Measurements from ENCODE around the gene STT3B.
A peak's percentile ranks its signal among the peaks of the same experiment; 100 is the strongest.
"Not testable (repeated sequence)": the region's sequence is repeated elsewhere in the genome, so short reads cannot be mapped to it uniquely, and the experiment has no call there.

Gene STT3B

GRCh38 chr3:31502803-31503221, 29.9 kb upstream of the STT3B start:
- no peak for TF ChIP-seq CTCF (IDR thresholded peaks at IDR 0.05; ENCODE audit: insufficient read depth, low read length, poor library complexity, severe bottlenecking)
- H3K27me3 ChIP-seq (replicated peaks; ENCODE audit: control insufficient read depth, insufficient read depth, low read length) = no peaks in the 10 kb centered on the region
- H3K4me3 ChIP-seq (replicated peaks; ENCODE audit: low read depth, low read length) = no peak overlapping the region
- H3K36me3 ChIP-seq (ENCODE audit: control insufficient read depth, insufficient read depth, low read length) = no peaks in the 10 kb centered on the region
- DNase-seq (ENCODE audit: extremely low read depth, insufficient read length) = peak; percentile 26

- Histone ChIP-seq H3K27me3 (replicated peaks; ENCODE audit: control insufficient read depth, insufficient read depth, low read length) (no peaks in the 10 kb centered on the region; the same call in 1 of the 2 replicates), H3K36me3 (ENCODE audit: control insufficient read depth, insufficient read depth, low read length) (no peaks in the 10 kb centered on the region), H3K4me3 (replicated peaks; ENCODE audit: low read depth, low read length) (no peak overlapping the region)
- DNase-seq (ENCODE audit: extremely low read depth, insufficient read length) = no peak
- TF ChIP-seq CTCF (IDR thresholded peaks at IDR 0.05; ENCODE audit: insufficient read depth, low read length, poor library complexity, severe bottlenecking) = no peak
Observed at GRCh38 chr3:31503456-31503855, 29.3 kb upstream of the STT3B start.

- H3K27me3 ChIP-seq (replicated peaks; ENCODE audit: control insufficient read depth, insufficient read depth, low read length) = no peaks in the 10 kb centered on the region; the same call in 1 of the 2 replicates
- no peak for TF ChIP-seq CTCF (IDR thresholded peaks at IDR 0.05; ENCODE audit: insufficient read depth, low read length, poor library complexity, severe bottlenecking)
- H3K4me3 ChIP-seq (replicated peaks; ENCODE audit: low read depth, low read length) = no peak overlapping the region
- no peak for DNase-seq (ENCODE audit: extremely low read depth, insufficient read length)
- H3K36me3 ChIP-seq (ENCODE audit: control insufficient read depth, insufficient read depth, low read length) = no peaks in the 10 kb centered on the region
Observed at GRCh38 chr3:31504230-31504629, 28.5 kb upstream of the STT3B start.

GRCh38 chr3:31505371-31506048, 27.2 kb upstream of the STT3B start:
- no peak for DNase-seq (ENCODE audit: extremely low read depth, insufficient read length)
- Histone ChIP-seq H3K36me3 (ENCODE audit: control insufficient read depth, insufficient read depth, low read length) (no peaks in the 10 kb centered on the region), H3K27me3 (replicated peaks; ENCODE audit: control insufficient read depth, insufficient read depth, low read length) (no peaks in the 10 kb centered on the region; the same call in 1 of the 2 replicates), H3K4me3 (replicated peaks; ENCODE audit: low read depth, low read length) (no peak overlapping the region)
- TF ChIP-seq CTCF (IDR thresholded peaks at IDR 0.05; ENCODE audit: insufficient read depth, low read length, poor library complexity, severe bottlenecking) = no peak

GRCh38 chr3:31506515-31506914, 26.2 kb upstream of the STT3B start:
- H3K36me3 ChIP-seq (ENCODE audit: control insufficient read depth, insufficient read depth, low read length); DNase-seq (ENCODE audit: extremely low read depth, insufficient read length): not testable (repeated sequence)

GRCh38 chr3:31508452-31509146, 24.1 kb upstream of the STT3B start:
- no peaks in the 10 kb centered on the region for H3K36me3 ChIP-seq (ENCODE audit: control insufficient read depth, insufficient read depth, low read length)
- TF ChIP-seq CTCF (IDR thresholded peaks at IDR 0.05; ENCODE audit: insufficient read depth, low read length, poor library complexity, severe bottlenecking) = no peak
- no peaks in the 10 kb centered on the region; the same call in 1 of the 2 replicates for H3K27me3 ChIP-seq (replicated peaks; ENCODE audit: control insufficient read depth, insufficient read depth, low read length)
- no peak for DNase-seq (ENCODE audit: extremely low read depth, insufficient read length)
- no peak overlapping the region for H3K4me3 ChIP-seq (replicated peaks; ENCODE audit: low read depth, low read length)

More at GRCh38 chr3:31506515-31506914, 26.2 kb upstream of the STT3B start:
- not testable (repeated sequence) for H3K4me3 ChIP-seq (replicated peaks; ENCODE audit: low read depth, low read length); H3K27me3 ChIP-seq (replicated peaks; ENCODE audit: control insufficient read depth, insufficient read depth, low read length)

Measured in GM06990 (cell line).